OCI-LY7 (cell line): ENCODE data around the gene C1orf167.

Experiments used
- CTCF ChIP-seq: fragments of 200-600 bp; sonication (generic); conservative IDR thresholded peaks from 2 replicates; pipeline ENCODE4 v1.5.1; 2014; ENCODE audit warnings: mild to moderate bottlenecking, antibody characterized with exemption, low read length, moderate library complexity, mixed read lengths
- EZH2phosphoT487 ChIP-seq: fragments of 200-600 bp; sonication (generic); IDR thresholded peaks from 2 replicates; pipeline ENCODE4 v1.6.1; 2018; ENCODE audit warnings: low read depth, borderline replicate concordance, mild to moderate bottlenecking, mixed run types, antibody characterized with exemption, low read length, moderate library complexity, mixed read lengths

DNA sequence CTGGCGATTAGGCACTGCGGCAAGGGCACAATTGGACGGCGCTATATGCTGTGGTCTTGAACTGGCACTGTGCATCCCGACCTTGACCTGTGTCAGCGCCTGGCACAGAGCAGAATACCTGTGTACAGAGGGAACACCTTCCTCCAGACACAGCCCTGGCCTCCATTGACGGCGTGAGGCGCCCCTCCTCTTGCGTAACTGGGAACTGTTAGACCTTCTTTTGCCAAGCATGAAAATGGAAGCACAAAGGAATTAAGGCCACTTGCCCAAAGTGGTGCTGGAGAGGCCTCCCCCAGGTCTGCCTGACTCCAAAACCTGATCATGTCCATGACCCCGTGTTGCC, 32.9 kb upstream of the C1orf167 start:
- no peak for TF ChIP-seq CTCF
- no peak for TF ChIP-seq EZH2phosphoT487
